Measurements from ENCODE around the gene CNBP. TPM values are rescaled to one million over a fixed set of nuclear protein-coding genes. Genes with fewer than 3 reads are reported as not detected.
A peak's percentile ranks its signal among the peaks of the same experiment; 100 is the strongest.
"Not testable (repeated sequence)": the region's sequence is repeated elsewhere in the genome, so short reads cannot be mapped to it uniquely, and the experiment has no call there.

The CNBP gene
- total RNA-seq, 1 donor from 2014 or later, result 321 TPM

- not testable (repeated sequence) for ATAC-seq
These were observed 6.1 kb upstream of the CNBP start for GRCh38 chr3:129189793-129190192.

GRCh38 chr3:129187857-129188256, 4.2 kb upstream of the CNBP start:
- intact Hi-C loops (cut with DNase I), result no loop called here
- DNase-seq (ENCODE audit: low spot score) (no peak), ATAC-seq (no peak)

More at GRCh38 chr3:129189793-129190192, 6.1 kb upstream of the CNBP start:
- intact Hi-C loops (cut with DNase I); DNase-seq (ENCODE audit: low spot score): not testable (repeated sequence)

GRCh38 chr3:129185783-129186182, 2.1 kb upstream of the CNBP start:
- no peak for ATAC-seq
- intact Hi-C loops (cut with DNase I), result no loop called here
- DNase-seq (ENCODE audit: low spot score), result no peak

GRCh38 chr3:129184784-129185542, 1.3 kb upstream of the CNBP start:
- DNase-seq (ENCODE audit: low spot score); intact Hi-C loops (cut with DNase I); ATAC-seq: not testable (repeated sequence)

- ATAC-seq, result peak; percentile 3
- intact Hi-C loops (cut with DNase I), result no loop called here
- no peak for DNase-seq (ENCODE audit: low spot score)
These were observed 631 bp upstream of the CNBP start for GRCh38 chr3:129184396-129184657.

GRCh38 chr3:129182390-129183185, 1.1 kb downstream of the CNBP start:
- ATAC-seq, result peak; percentile 1
- intact Hi-C loops (cut with DNase I), result no loop called here

GRCh38 chr3:129181819-129182218, 1.9 kb downstream of the CNBP start:
- intact Hi-C loops (cut with DNase I), result no loop called here
- DNase-seq (ENCODE audit: low spot score) (no peak), ATAC-seq (no peak)

More at GRCh38 chr3:129182390-129183185, 1.1 kb downstream of the CNBP start:
- no peak for DNase-seq (ENCODE audit: low spot score)

GRCh38 chr3:129180461-129180860, 3.2 kb downstream of the CNBP start:
- intact Hi-C loops (cut with DNase I), result no loop called here
- ATAC-seq (no peak), DNase-seq (ENCODE audit: low spot score) (no peak)

GRCh38 chr3:129176051-129176450, 7.6 kb downstream of the CNBP start:
- intact Hi-C loops (cut with DNase I), result no loop called here

GRCh38 chr3:129173725-129174124, 10.0 kb downstream of the CNBP start:
- intact Hi-C loops (cut with DNase I), result no loop called here
- ATAC-seq (no peak), DNase-seq (ENCODE audit: low spot score) (no peak)

More at GRCh38 chr3:129176051-129176450, 7.6 kb downstream of the CNBP start:
- DNase-seq (ENCODE audit: low spot score), result no peak
- ATAC-seq, result no peak

- DNase-seq (ENCODE audit: low spot score) (no peak), ATAC-seq (no peak)
- intact Hi-C loops (cut with DNase I), result no loop called here
These were observed 10.5 kb downstream of the CNBP start for GRCh38 chr3:129173206-129173605.

GRCh38 chr3:129166579-129167332, 16.9 kb downstream of the CNBP start:
- intact Hi-C loops (cut with DNase I), result no loop called here
- no peak for DNase-seq (ENCODE audit: low spot score)
- ATAC-seq, result no peak

GRCh38 chr3:129165594-129165993, 18.1 kb downstream of the CNBP start:
- ATAC-seq; DNase-seq (ENCODE audit: low spot score); intact Hi-C loops (cut with DNase I): not testable (repeated sequence)

- intact Hi-C loops (cut with DNase I), result no loop called here
- no peak for DNase-seq (ENCODE audit: low spot score)
- no peak for ATAC-seq
These were observed 19.2 kb downstream of the CNBP start for GRCh38 chr3:129164500-129164899.

- intact Hi-C loops (cut with DNase I), result no loop called here
- ATAC-seq (no peak), DNase-seq (ENCODE audit: low spot score) (no peak)
These were observed 20.7 kb downstream of the CNBP start for GRCh38 chr3:129162729-129163579.

GRCh38 chr3:129161860-129162271, 21.8 kb downstream of the CNBP start:
- ATAC-seq (no peak), DNase-seq (ENCODE audit: low spot score) (no peak)

GRCh38 chr3:129160891-129161859, 22.5 kb downstream of the CNBP start, which contains the start of gene ISY1:
TSS of gene ISY1 (minus strand) at chr3:129161063. CDS start at chr3:129160975, 88 bp downstream.
- DNase-seq (ENCODE audit: low spot score) (peak; percentile 92), ATAC-seq (peak; percentile 97)
- intact Hi-C loops (cut with DNase I), result no loop called here

More at GRCh38 chr3:129161860-129162271, 21.8 kb downstream of the CNBP start:
- intact Hi-C loops (cut with DNase I), result no loop called here

Data from sciatic nerve (tissue), 2 donors.